KOPT-K1 (cell line): ENCODE results near the gene EFNA3.

Source experiments
- H3K27ac ChIP-seq: fragments of 200-600 bp; sonication (generic); 2 replicates; pipeline ENCODE4 v1.5.1; 2016; ENCODE audit warnings: antibody characterized with exemption, mild to moderate bottlenecking, low read depth, low read length; ENCODE audit not compliant: poor library complexity, severe bottlenecking
- H3K36me3 ChIP-seq: fragments of 200-600 bp; sonication (generic); 2 replicates; pipeline ENCODE4 v1.5.1; 2017; ENCODE audit warnings: antibody characterized with exemption, mild to moderate bottlenecking, low read length, moderate library complexity; ENCODE audit not compliant: insufficient read depth
- H3K9me3 ChIP-seq: fragments of 200-600 bp; sonication (generic); 2 replicates; pipeline ENCODE4 v1.5.1; 2017; ENCODE audit warnings: antibody characterized with exemption, low read length, mild to moderate bottlenecking; ENCODE audit not compliant: insufficient read depth, poor library complexity, severe bottlenecking

The EFNA3 gene

DNA sequence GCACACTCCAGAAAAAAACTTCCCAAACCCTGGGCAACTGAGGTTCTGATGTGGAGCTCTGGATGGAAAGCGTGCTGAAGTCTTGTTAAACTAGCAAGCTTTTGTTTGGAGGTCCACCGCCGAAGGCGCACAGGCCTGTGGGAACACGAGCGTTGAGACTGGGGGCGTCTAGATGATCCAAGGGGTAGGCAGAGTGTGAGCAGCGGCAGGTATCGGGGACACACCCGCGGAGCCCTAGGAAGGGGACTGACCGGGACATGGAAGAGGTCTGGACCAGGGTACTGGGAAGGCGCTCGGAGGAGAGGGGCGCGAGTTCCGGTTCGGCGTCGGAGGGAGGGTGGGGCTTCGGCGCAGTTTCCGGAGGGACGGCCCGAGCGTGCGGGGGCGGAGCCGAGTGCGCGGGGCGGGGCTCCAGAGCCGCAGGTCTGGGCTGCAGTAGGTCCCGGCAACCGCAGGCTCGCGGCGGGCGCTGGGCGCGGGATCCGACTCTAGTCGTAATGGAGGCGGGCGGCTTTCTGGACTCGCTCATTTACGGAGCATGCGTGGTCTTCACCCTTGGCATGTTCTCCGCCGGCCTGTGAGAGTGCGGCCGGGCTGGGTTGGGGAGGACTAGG, 56.9 kb downstream of the EFNA3 start, which contains the start of gene SLC50A1:
Gene SLC50A1, plus strand, starts transcription at position 438 of the 614 bp plus-strand sequence. Its CDS starts 60 bp downstream, at position 498.
- Histone ChIP-seq H3K27ac (peak within 1 kb of the TSS; percentile 93), H3K9me3 (no peaks in the 10 kb centered on the region), H3K36me3 (no peaks in the 10 kb centered on the region)

DNA sequence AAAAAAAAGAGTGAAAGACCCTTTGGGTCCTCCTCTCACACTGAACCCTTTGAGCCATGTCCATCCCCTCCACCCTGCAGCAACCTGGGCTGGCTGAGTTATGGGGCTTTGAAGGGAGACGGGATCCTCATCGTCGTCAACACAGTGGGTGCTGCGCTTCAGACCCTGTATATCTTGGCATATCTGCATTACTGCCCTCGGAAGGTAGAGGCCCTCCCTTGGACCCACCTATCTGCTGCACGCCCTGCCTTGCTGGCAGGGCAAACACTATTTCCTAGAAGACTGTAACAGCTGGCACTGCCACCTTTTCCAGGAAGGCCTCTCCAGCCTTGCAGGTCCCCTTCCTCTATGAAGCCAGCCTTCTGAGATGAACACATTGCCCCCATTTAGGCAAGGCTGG, 58.1 kb downstream of the EFNA3 start:
- Histone ChIP-seq H3K27ac (peak overlapping the region; percentile 93), H3K36me3 (no peaks in the 10 kb centered on the region), H3K9me3 (no peaks in the 10 kb centered on the region)
